ENCODE results near the gene ROR2.

DNA sequence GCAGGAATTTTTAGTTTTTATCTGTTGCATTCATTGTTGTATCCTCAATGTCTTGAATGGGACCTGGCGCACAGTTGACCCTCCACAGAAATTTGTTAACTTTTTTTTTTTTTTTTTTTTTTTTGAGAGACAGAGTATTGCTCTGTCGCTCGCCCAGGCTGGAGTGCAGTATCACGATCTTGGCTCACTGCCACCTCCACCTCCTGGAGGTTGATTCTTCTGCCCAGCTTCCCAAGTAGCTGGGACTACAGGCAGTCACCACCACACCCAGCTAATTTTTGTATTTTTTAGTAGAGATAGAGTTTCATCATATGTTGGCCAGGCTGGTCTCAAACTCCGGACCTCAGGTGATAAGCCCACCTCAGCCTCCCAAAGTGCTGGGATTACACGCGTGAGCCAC is 205.9 kb downstream of the ROR2 start:
- TF ChIP-seq KDM5A (IDR thresholded peaks at IDR 0.05; ENCODE audit: low read length) (no peak), POLR2AphosphoS5 (IDR thresholded peaks at IDR 0.05; ENCODE audit: low read depth, low read length) (no peak), POLR2A (IDR thresholded peaks at IDR 0.05; ENCODE audit: control extremely low read depth in 1 of 2, low read depth in 2 of 2, low read length in 2 of 2) (no peak), GABPA (IDR thresholded peaks at IDR 0.05; ENCODE audit: borderline replicate concordance, insufficient read depth, low read length) (no peak), RFX5 (IDR thresholded peaks at IDR 0.05; ENCODE audit: borderline replicate concordance, low read depth, low read length) (no peak), ASH2L (IDR thresholded peaks at IDR 0.05; ENCODE audit: low read length) (no peak), EZH2 (IDR thresholded peaks at IDR 0.05; ENCODE audit: low read depth, low read length, severe bottlenecking) (no peak), YY1 (IDR thresholded peaks at IDR 0.05; ENCODE audit: low read depth, low read length) (no peak), BACH1 (IDR thresholded peaks at IDR 0.05; ENCODE audit: low read length) (no peak), NRF1 (IDR thresholded peaks at IDR 0.05; ENCODE audit: low read depth, low read length) (no peak), TAF1 (IDR thresholded peaks at IDR 0.05; ENCODE audit: low read depth, low read length) (no peak), MAFK (IDR thresholded peaks at IDR 0.05; ENCODE audit: low read depth, low read length) (no peak)
- TF ChIP-seq, protein P1, sequence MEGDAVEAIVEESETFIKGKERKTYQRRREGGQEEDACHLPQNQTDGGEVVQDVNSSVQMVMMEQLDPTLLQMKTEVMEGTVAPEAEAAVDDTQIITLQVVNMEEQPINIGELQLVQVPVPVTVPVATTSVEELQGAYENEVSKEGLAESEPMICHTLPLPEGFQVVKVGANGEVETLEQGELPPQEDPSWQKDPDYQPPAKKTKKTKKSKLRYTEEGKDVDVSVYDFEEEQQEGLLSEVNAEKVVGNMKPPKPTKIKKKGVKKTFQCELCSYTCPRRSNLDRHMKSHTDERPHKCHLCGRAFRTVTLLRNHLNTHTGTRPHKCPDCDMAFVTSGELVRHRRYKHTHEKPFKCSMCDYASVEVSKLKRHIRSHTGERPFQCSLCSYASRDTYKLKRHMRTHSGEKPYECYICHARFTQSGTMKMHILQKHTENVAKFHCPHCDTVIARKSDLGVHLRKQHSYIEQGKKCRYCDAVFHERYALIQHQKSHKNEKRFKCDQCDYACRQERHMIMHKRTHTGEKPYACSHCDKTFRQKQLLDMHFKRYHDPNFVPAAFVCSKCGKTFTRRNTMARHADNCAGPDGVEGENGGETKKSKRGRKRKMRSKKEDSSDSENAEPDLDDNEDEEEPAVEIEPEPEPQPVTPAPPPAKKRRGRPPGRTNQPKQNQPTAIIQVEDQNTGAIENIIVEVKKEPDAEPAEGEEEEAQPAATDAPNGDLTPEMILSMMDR (IDR thresholded peaks at IDR 0.05; ENCODE audit: control extremely low read depth in 1 of 3, insufficient read depth in 1 of 3, low read depth in 1 of 3, low read length in 3 of 3): no peak

Data from H1 (cell line).